HepG2 (cell line): ENCODE data around the gene SPATA33. TPM values are rescaled to one million over a fixed set of nuclear protein-coding genes. Genes with fewer than 3 reads are reported as not detected.

Experiments
- BRD4 ChIP-seq: sonication (generic); formaldehyde crosslinking; IDR thresholded peaks from 2 replicates; pipeline ENCODE4 v1.4.0; 2020; ENCODE audit warnings: missing genetic modification reagents
- CBFB ChIP-seq: sonication (generic); formaldehyde crosslinking; IDR thresholded peaks from 2 replicates; pipeline ENCODE4 v1.4.0; 2020; ENCODE audit warnings: missing genetic modification reagents
- CEBPG ChIP-seq: IDR thresholded peaks from 2 replicates; pipeline ENCODE4 v1.6.1; 2016
- FLYWCH1 ChIP-seq: sonication (generic); formaldehyde crosslinking; IDR thresholded peaks from 2 replicates; pipeline ENCODE4 v1.8.1; 2023; ENCODE audit warnings: mild to moderate bottlenecking, missing genetic modification reagents
- HIVEP1 ChIP-seq: sonication (generic); formaldehyde crosslinking; IDR thresholded peaks from 2 replicates; pipeline ENCODE4 v1.4.0; 2020; ENCODE audit warnings: mild to moderate bottlenecking, missing genetic modification reagents
- HOXA3 ChIP-seq: sonication (generic); formaldehyde crosslinking; IDR thresholded peaks from 2 replicates; pipeline ENCODE4 v1.5.0; 2020; ENCODE audit warnings: missing genetic modification reagents
- IRF2 ChIP-seq: IDR thresholded peaks from 2 replicates; pipeline ENCODE4 v1.6.1; 2018; ENCODE audit warnings: missing genetic modification reagents, missing compliant biosample characterization
- MIER2 ChIP-seq: IDR thresholded peaks from 2 replicates; pipeline ENCODE4 v1.6.1; 2016; ENCODE audit warnings: missing biosample characterization, missing genetic modification reagents
- NCOA1 ChIP-seq: sonication (generic); formaldehyde crosslinking; IDR thresholded peaks from 2 replicates; pipeline ENCODE4 v1.9.0; 2021; ENCODE audit warnings: missing genetic modification reagents
- PAWR ChIP-seq: sonication (generic); formaldehyde crosslinking; IDR thresholded peaks from 2 replicates; pipeline ENCODE4 v1.4.0; 2020; ENCODE audit warnings: missing genetic modification reagents, mild to moderate bottlenecking, borderline replicate concordance
- RXRB ChIP-seq: IDR thresholded peaks from 2 replicates; pipeline ENCODE4 v1.6.1; 2016; ENCODE audit warnings: borderline replicate concordance, missing genetic modification reagents, missing compliant biosample characterization
- SAFB2 ChIP-seq: sonication (generic); formaldehyde crosslinking; IDR thresholded peaks from 2 replicates; pipeline ENCODE4 v1.5.1; 2020; ENCODE audit warnings: missing genetic modification reagents, low read depth, mild to moderate bottlenecking, borderline replicate concordance
- SAP130 ChIP-seq: IDR thresholded peaks from 2 replicates; pipeline ENCODE4 v1.6.1; 2016; ENCODE audit warnings: low read depth
- SMC3 ChIP-seq: IDR thresholded peaks from 2 replicates; pipeline ENCODE4 v1.6.1; 2011; ENCODE audit warnings: low read length, improper control_type of control experiment
- SOX5 ChIP-seq: IDR thresholded peaks from 2 replicates; pipeline ENCODE4 v1.6.1; 2016; ENCODE audit warnings: borderline replicate concordance
- TBX3 ChIP-seq: fragments of 450-650 bp; IDR thresholded peaks from 2 replicates; pipeline ENCODE4 v1.6.1; 2017; ENCODE audit warnings: antibody characterized with exemption, mild to moderate bottlenecking, inconsistent platforms, borderline replicate concordance
- TCF7 ChIP-seq: sonication (generic); IDR thresholded peaks from 2 replicates; pipeline ENCODE4 v1.6.1; 2016; ENCODE audit warnings: antibody characterized with exemption, low read depth
- ZBTB49 ChIP-seq: sonication (generic); formaldehyde crosslinking; IDR thresholded peaks from 2 replicates; pipeline ENCODE4 v1.4.0; 2020; ENCODE audit warnings: missing genetic modification reagents, borderline replicate concordance
- ZFP36L2 ChIP-seq: sonication (generic); formaldehyde crosslinking; IDR thresholded peaks from 2 replicates; pipeline ENCODE4 v1.4.0; 2020; ENCODE audit warnings: missing genetic modification reagents
- ZFP37 ChIP-seq: sonication (generic); formaldehyde crosslinking; IDR thresholded peaks from 2 replicates; pipeline ENCODE4 v1.4.0; 2020; ENCODE audit warnings: missing genetic modification reagents, borderline replicate concordance
- ZMAT5 ChIP-seq: sonication (generic); formaldehyde crosslinking; IDR thresholded peaks from 2 replicates; pipeline ENCODE4 v1.5.0; 2020; ENCODE audit warnings: mild to moderate bottlenecking, low read depth, missing genetic modification reagents, borderline replicate concordance
- ZNF709 ChIP-seq: sonication (generic); formaldehyde crosslinking; IDR thresholded peaks from 2 replicates; pipeline ENCODE4 v1.5.0; 2020; ENCODE audit warnings: mild to moderate bottlenecking, missing genetic modification reagents
- ZSCAN12 ChIP-seq: sonication (generic); formaldehyde crosslinking; IDR thresholded peaks from 2 replicates; pipeline ENCODE4 v1.9.0; 2021; ENCODE audit warnings: mild to moderate bottlenecking, missing genetic modification reagents
- polyA plus RNA-seq, 8 experiments: library from polyadenylated mRNA; depleted of rRNA in 3 of 8; stranded (reverse) in 7 of 8; unstranded in 1 of 8; fragments of >200 nt; fragmentation: Illumina TruSeq in 4 of 8; extraction: Trizol in 4 of 8; gene quantifications; 2 replicates each; pipeline versions ENCODE4 v1.2.1 to v1.2.3, GENCODE V29; 2011 to 2016; ENCODE audit warnings: low read depth in 4 of 8, missing spikeins in 1 of 8, mixed read lengths in 1 of 8; ENCODE audit not compliant: insufficient read depth in 1 of 8
- total RNA-seq, 5 experiments: library from RNA; depleted of rRNA; stranded (reverse); fragments of >200 nt; fragmentation: Illumina TruSeq; extraction: Trizol; gene quantifications; 2 replicates each; pipeline ENCODE4 v1.2.3, GENCODE V29; 2016; ENCODE audit warnings: low read depth in 1 of 5

The SPATA33 gene
- total and polyA plus RNA-seq, 2 of the 13 experiments (the other 11 are each of a cell fraction or from before 2014, with no cell fraction given), result 5.7 to 11.0 TPM

DNA sequence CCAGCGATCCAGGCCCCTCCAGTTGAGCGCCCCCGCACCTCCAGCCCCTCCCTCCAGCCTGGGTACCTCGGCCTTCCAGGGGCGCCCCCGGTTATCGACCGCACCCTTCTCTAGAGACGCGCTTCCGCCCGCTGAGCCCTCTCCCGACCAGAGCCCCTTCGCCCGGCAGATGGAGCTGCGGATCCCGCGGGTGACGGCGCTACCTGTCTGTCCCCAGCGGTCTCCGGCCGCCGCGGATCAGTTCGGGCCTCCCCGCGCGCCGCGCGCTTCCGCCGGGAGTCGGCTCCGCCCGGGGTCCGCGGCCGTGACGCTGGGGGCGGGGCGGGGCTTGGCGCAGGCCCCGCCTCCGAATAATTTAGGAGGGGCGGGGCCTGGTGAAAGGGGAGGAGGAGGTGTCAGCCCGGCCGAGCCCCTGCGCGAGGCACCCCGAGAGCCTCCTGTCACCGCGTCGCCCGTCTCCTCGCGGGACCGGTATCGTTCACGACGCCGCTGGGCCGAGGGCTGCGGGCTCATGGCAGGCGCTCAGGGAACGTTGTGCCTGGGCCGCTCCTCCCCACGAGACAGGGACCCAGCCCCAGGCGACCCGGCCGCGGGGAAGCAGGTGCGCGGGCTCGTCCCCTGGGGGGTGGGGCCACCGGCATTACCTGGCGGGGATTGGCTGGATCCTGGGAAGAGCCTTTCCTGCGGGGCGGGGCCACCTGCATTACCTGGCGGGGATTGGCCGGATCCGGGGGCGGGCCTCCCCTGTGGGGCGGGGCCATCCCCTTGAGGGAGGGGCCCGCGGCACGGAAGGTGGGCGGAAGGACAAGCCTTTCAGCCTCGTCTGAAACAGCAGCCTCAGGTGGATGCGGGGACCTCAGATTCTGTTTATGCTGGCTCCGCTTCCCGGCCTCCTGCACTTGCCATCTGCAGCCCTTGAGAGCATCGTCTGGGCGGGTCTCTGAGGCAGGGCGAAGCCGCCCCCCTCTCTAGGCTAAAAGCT lies 44.1 kb downstream of the SPATA33 start, which contains the start of gene SPATA2L (continued):
- TF ChIP-seq ZBTB49 (no peak), HIVEP1 (CRISPR knock-in tag) (peak; percentile 33), MIER2 (CRISPR knock-in tag) (no peak), HOXA3 (CRISPR knock-in tag) (0 out of 2 replicates have a peak, but pooled peaks have one; percentile 28), NCOA1 (CRISPR knock-in tag) (peak; percentile 84; the same call in 1 of the 2 replicates), CBFB (no peak), ZFP36L2 (CRISPR knock-in tag) (no peak), SAFB2 (CRISPR knock-in tag) (no peak; the same call in 1 of the 2 replicates), SMC3 (no peak), SAP130 (CRISPR knock-in tag) (peak; percentile 95), TCF7 (no peak; the same call in 1 of the 2 replicates), ZNF709 (CRISPR knock-in tag) (peak; percentile 26; the same call in 1 of the 2 replicates), TBX3 (peak; percentile 79), SOX5 (CRISPR knock-in tag) (0 out of 2 replicates have a peak, but pooled peaks have one; percentile 10), BRD4 (no peak), RXRB (CRISPR knock-in tag) (peak; percentile 3; the same call in 1 of the 2 replicates), ZSCAN12 (CRISPR knock-in tag) (no peak), ZMAT5 (CRISPR knock-in tag) (no peak), IRF2 (no peak), CEBPG (CRISPR knock-in tag) (no peak), PAWR (CRISPR knock-in tag) (0 out of 2 replicates have a peak, but pooled peaks have one; percentile 32), FLYWCH1 (CRISPR knock-in tag) (no peak), ZFP37 (CRISPR knock-in tag) (0 out of 2 replicates have a peak, but pooled peaks have one; percentile 43)
